K562 (cell line): ENCODE results near the gene GPX6. TPM values are rescaled to one million over a fixed set of nuclear protein-coding genes. Genes with fewer than 3 reads are reported as not detected.

Experiments used
- BCOR ChIP-seq: fragments of 450-650 bp; IDR thresholded peaks from 2 replicates; pipeline ENCODE4 v1.6.1; 2016
- BRD4 ChIP-seq: fragments of 200-600 bp; sonication (generic); IDR thresholded peaks from 2 replicates; pipeline ENCODE4 v1.6.1; 2017; ENCODE audit warnings: inconsistent platforms
- CBFB ChIP-seq: sonication (generic); formaldehyde crosslinking; IDR thresholded peaks from 2 replicates; pipeline ENCODE4 v1.4.0; 2020; ENCODE audit warnings: mild to moderate bottlenecking, missing genetic modification reagents
- CLOCK ChIP-seq: fragments of 250-450 bp; sonication (Bioruptor Pico); IDR thresholded peaks from 2 replicates; pipeline ENCODE4 v1.4.0; 2020; ENCODE audit warnings: mild to moderate bottlenecking, moderate library complexity, borderline replicate concordance
- GATA2 ChIP-seq: sonication (generic); formaldehyde crosslinking; IDR thresholded peaks from 2 replicates; pipeline ENCODE4 v1.4.0; 2020; ENCODE audit warnings: mild to moderate bottlenecking, missing genetic modification reagents
- GTF2F1 ChIP-seq: IDR thresholded peaks from 2 replicates; pipeline ENCODE4 v1.6.1; 2011; ENCODE audit warnings: low read depth, low read length, improper control_type of control experiment
- HCFC1 ChIP-seq: IDR thresholded peaks from 2 replicates; pipeline ENCODE4 v1.6.1; 2012; ENCODE audit warnings: low read depth, low read length, improper control_type of control experiment
- HMG20B ChIP-seq: fragments of 250-450 bp; sonication (Bioruptor Pico); IDR thresholded peaks from 2 replicates; pipeline ENCODE4 v1.5.0; 2021; ENCODE audit warnings: mild to moderate bottlenecking
- MYBL2 ChIP-seq, 2 experiments: fragments of 450-650 bp in 1 of 2; sonication (generic) in 1 of 2; formaldehyde crosslinking in 1 of 2; IDR thresholded peaks; 2 replicates each; pipeline versions ENCODE4 v1.6.1 to v1.8.1; 2017 to 2022; ENCODE audit warnings: borderline replicate concordance in 1 of 2, inconsistent platforms in 1 of 2, low read depth in 1 of 2, mild to moderate bottlenecking in 1 of 2, missing genetic modification reagents in 1 of 2, moderate library complexity in 1 of 2
- NBN ChIP-seq: fragments of 450-650 bp; IDR thresholded peaks from 2 replicates; pipeline ENCODE4 v1.6.1; 2016; ENCODE audit warnings: low read depth, mild to moderate bottlenecking
- NFATC3 ChIP-seq: fragments of 450-650 bp; IDR thresholded peaks from 2 replicates; pipeline ENCODE4 v1.6.1; 2017; ENCODE audit warnings: mild to moderate bottlenecking
- NFIC ChIP-seq: fragments of 450-650 bp; IDR thresholded peaks from 2 replicates; pipeline ENCODE4 v1.6.1; 2017; ENCODE audit warnings: mild to moderate bottlenecking, inconsistent platforms
- POLR2A ChIP-seq: fragments of 450-650 bp; conservative IDR thresholded peaks from 2 replicates; pipeline ENCODE4 v1.6.1; 2016
- POLR3G ChIP-seq: IDR thresholded peaks from 2 replicates; pipeline ENCODE4 v1.6.1; 2011; ENCODE audit not compliant: insufficient read length, insufficient replicate concordance; ENCODE audit errors: extremely low read depth
- RUNX1 ChIP-seq: sonication (generic); IDR thresholded peaks from 2 replicates; pipeline ENCODE4 v1.6.1; 2016; ENCODE audit warnings: antibody characterized with exemption, low read depth
- TFAM ChIP-seq: fragments of 250-450 bp; sonication (Bioruptor Pico); conservative IDR thresholded peaks from 2 replicates; pipeline ENCODE4 v1.5.0; 2021; ENCODE audit warnings: mild to moderate bottlenecking, moderate library complexity
- ZFPM2 ChIP-seq: fragments of 250-450 bp; sonication (Bioruptor Pico); IDR thresholded peaks from 2 replicates; pipeline ENCODE4 v1.5.1; 2022; ENCODE audit warnings: mild to moderate bottlenecking
- ZNF778 ChIP-seq: fragments of 450-650 bp; formaldehyde crosslinking; IDR thresholded peaks from 2 replicates; pipeline ENCODE4 v1.4.0; 2020; ENCODE audit warnings: mild to moderate bottlenecking, moderate library complexity
- ZNF79 ChIP-seq: fragments of 250-450 bp; sonication (Bioruptor Pico); IDR thresholded peaks from 2 replicates; pipeline ENCODE4 v1.4.0; 2020; ENCODE audit warnings: low read depth, mild to moderate bottlenecking, moderate library complexity
- polyA plus RNA-seq, 8 experiments: library from polyadenylated mRNA; depleted of rRNA in 4 of 8; stranded (reverse) in 5 of 8; unstranded in 3 of 8; fragments of >200 nt; fragmentation: Nextera tagmentation in 2 of 8; fragmentation: Illumina TruSeq in 1 of 8; extraction: Ambion mirVana in 2 of 8; extraction: Trizol in 1 of 8; gene quantifications; 2 replicates each; pipeline versions ENCODE4 v1.2.1 to v1.2.3, GENCODE V29; 2011 to 2014; ENCODE audit warnings: inconsistent platforms in 1 of 8, missing spikeins in 1 of 8
- total RNA-seq, 7 experiments: library from RNA; depleted of rRNA in 6 of 7; stranded (reverse); fragments of >200 nt in 6 of 7; fragmentation: Illumina TruSeq in 2 of 7; extraction: Trizol in 2 of 7; gene quantifications; 2 replicates each; pipeline versions ENCODE4 v1.2.1 to v1.2.3, GENCODE V29; 2011 to 2021; ENCODE audit warnings: low replicate concordance in 1 of 7
- TF ChIP-seq, protein P1 (sequence below): fragments of 450-650 bp; IDR thresholded peaks from 2 replicates; pipeline ENCODE4 v1.7.1; 2018; ENCODE audit warnings: mild to moderate bottlenecking, low read depth; ENCODE audit not compliant: partially characterized antibody
- TF ChIP-seq, protein P2 (sequence below): fragments of 450-650 bp; formaldehyde crosslinking; IDR thresholded peaks from 2 replicates; pipeline ENCODE4 v1.4.0; 2020; ENCODE audit warnings: mild to moderate bottlenecking, moderate library complexity
- TF ChIP-seq, protein P3 (sequence below): fragments of 250-450 bp; sonication (Bioruptor Pico); IDR thresholded peaks from 2 replicates; pipeline ENCODE4 v1.5.0; 2020; ENCODE audit warnings: mild to moderate bottlenecking, borderline replicate concordance

Gene GPX6
- total and polyA plus RNA-seq, 9 of the 15 experiments (the other 6 are each of a cell fraction or from before 2014, with no cell fraction given) = not detected

DNA sequence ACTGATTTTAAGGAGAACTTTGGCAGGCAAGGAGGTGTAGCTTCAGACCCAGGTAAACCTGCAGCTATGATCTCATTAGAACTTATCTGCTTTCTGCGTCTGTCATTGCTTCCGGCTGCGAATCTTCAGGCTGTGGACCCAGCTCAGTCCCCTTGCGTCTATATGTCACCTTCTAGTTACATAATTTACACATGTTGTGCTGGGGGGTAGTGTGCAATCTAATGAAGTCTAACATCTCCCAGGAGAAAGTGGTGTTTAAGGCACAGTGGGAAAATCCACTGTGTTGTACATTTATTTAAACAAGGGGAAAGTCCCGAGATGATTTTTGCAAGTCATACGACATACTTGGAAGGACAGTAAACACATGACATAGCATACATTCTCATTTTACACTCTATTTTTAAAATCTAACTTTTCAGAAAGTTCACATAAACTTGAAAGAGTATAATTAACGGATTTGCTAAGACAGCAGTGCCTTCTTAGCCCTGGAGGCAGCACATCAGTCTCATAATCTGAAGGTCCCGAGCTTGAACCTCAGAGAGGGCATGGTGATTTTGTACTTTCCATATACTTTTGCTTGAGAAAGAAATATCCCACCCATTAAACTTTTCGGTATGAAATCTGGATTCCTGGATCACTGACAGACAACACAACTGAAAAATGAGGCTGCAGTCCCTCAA lies 35.2 kb downstream of the GPX6 start (continued):
- TF ChIP-seq, protein P1, sequence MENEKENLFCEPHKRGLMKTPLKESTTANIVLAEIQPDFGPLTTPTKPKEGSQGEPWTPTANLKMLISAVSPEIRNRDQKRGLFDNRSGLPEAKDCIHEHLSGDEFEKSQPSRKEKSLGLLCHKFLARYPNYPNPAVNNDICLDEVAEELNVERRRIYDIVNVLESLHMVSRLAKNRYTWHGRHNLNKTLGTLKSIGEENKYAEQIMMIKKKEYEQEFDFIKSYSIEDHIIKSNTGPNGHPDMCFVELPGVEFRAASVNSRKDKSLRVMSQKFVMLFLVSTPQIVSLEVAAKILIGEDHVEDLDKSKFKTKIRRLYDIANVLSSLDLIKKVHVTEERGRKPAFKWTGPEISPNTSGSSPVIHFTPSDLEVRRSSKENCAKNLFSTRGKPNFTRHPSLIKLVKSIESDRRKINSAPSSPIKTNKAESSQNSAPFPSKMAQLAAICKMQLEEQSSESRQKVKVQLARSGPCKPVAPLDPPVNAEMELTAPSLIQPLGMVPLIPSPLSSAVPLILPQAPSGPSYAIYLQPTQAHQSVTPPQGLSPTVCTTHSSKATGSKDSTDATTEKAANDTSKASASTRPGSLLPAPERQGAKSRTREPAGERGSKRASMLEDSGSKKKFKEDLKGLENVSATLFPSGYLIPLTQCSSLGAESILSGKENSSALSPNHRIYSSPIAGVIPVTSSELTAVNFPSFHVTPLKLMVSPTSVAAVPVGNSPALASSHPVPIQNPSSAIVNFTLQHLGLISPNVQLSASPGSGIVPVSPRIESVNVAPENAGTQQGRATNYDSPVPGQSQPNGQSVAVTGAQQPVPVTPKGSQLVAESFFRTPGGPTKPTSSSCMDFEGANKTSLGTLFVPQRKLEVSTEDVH = no peak
- no peak for TF ChIP-seq CBFB (CRISPR knock-in tag)
- no peak for TF ChIP-seq ZFPM2 (CRISPR knock-in tag)
- TF ChIP-seq MYBL2 (IDR thresholded peaks at IDR 0.05; ENCODE audit: low read depth) = no peak
- TF ChIP-seq MYBL2 (CRISPR knock-in tag; IDR thresholded peaks at IDR 0.05; ENCODE audit: borderline replicate concordance) = no peak
- no peak for TF ChIP-seq GTF2F1
- no peak for TF ChIP-seq HCFC1
- peak; percentile 56; the same call in 1 of the 2 replicates for TF ChIP-seq NBN
- TF ChIP-seq BRD4 = no peak
- no peak for TF ChIP-seq CLOCK (CRISPR knock-in tag)
- TF ChIP-seq RUNX1 = no peak
- TF ChIP-seq ZNF79 (CRISPR knock-in tag) = no peak
- TF ChIP-seq, protein P2, sequence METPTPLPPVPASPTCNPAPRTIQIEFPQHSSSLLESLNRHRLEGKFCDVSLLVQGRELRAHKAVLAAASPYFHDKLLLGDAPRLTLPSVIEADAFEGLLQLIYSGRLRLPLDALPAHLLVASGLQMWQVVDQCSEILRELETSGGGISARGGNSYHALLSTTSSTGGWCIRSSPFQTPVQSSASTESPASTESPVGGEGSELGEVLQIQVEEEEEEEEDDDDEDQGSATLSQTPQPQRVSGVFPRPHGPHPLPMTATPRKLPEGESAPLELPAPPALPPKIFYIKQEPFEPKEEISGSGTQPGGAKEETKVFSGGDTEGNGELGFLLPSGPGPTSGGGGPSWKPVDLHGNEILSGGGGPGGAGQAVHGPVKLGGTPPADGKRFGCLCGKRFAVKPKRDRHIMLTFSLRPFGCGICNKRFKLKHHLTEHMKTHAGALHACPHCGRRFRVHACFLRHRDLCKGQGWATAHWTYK = no peak
- TF ChIP-seq GATA2 (CRISPR knock-in tag) = peak; percentile 77
- TF ChIP-seq, protein P3, sequence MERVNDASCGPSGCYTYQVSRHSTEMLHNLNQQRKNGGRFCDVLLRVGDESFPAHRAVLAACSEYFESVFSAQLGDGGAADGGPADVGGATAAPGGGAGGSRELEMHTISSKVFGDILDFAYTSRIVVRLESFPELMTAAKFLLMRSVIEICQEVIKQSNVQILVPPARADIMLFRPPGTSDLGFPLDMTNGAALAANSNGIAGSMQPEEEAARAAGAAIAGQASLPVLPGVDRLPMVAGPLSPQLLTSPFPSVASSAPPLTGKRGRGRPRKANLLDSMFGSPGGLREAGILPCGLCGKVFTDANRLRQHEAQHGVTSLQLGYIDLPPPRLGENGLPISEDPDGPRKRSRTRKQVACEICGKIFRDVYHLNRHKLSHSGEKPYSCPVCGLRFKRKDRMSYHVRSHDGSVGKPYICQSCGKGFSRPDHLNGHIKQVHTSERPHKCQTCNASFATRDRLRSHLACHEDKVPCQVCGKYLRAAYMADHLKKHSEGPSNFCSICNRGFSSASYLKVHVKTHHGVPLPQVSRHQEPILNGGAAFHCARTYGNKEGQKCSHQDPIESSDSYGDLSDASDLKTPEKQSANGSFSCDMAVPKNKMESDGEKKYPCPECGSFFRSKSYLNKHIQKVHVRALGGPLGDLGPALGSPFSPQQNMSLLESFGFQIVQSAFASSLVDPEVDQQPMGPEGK (CRISPR knock-in tag) = no peak
- no peak for TF ChIP-seq ZNF778
- TF ChIP-seq POLR3G = no peak
- no peak for TF ChIP-seq HMG20B (CRISPR knock-in tag)
- TF ChIP-seq NFIC = no peak; the same call in 1 of the 2 replicates
- no peak for TF ChIP-seq BCOR
- no peak for TF ChIP-seq POLR2A
- TF ChIP-seq NFATC3 = no peak
- TF ChIP-seq TFAM (CRISPR knock-in tag) = no peak
